ENCODE data around the gene LANCL3. TPM values are rescaled to one million over a fixed set of nuclear protein-coding genes. Genes with fewer than 3 reads are reported as not detected.
A peak's percentile ranks its signal among the peaks of the same experiment; 100 is the strongest.

The LANCL3 gene
- total RNA-seq, 1 donor from 2014 or later, result 1.4 TPM

DNA sequence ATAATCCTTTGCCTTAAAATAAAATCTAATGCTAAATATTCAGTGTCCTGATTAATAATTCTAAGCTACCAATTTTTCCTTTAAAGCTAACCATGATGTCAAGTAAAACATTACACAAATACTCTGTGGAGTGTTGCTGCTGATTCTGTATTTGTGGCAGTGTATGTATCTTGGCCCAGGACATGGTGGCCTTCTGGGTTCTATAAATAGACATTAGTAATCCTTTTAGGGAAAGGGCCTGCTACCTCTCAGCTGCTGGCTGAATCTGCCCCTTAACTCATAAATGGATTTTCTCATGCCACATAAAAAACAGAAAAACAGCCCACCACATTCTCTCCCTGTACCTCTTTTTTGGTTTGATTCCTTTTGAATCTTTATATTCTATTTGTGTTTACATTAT, 113.0 kb downstream of the LANCL3 start:
- DNase-seq, result no peak

DNA sequence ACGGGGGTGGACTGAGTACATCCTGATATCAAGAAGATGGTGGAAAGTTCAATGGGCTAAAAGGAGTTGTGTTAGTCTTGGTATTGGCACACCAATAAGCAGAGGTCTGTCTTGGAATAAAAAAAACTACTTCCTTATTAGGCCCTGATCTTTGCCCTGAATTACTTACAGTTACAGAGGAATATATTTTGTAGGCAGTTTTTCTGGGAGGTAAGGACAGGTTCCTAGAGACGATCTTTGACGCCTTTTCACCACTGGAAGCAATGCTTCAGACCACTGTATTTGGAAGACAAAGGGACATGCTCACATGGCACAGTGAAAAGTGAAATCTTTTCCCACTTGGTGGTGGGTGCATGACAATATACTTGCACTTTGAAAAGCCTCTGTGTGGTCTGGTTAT, 113.5 kb downstream of the LANCL3 start:
- no peak for DNase-seq

DNA sequence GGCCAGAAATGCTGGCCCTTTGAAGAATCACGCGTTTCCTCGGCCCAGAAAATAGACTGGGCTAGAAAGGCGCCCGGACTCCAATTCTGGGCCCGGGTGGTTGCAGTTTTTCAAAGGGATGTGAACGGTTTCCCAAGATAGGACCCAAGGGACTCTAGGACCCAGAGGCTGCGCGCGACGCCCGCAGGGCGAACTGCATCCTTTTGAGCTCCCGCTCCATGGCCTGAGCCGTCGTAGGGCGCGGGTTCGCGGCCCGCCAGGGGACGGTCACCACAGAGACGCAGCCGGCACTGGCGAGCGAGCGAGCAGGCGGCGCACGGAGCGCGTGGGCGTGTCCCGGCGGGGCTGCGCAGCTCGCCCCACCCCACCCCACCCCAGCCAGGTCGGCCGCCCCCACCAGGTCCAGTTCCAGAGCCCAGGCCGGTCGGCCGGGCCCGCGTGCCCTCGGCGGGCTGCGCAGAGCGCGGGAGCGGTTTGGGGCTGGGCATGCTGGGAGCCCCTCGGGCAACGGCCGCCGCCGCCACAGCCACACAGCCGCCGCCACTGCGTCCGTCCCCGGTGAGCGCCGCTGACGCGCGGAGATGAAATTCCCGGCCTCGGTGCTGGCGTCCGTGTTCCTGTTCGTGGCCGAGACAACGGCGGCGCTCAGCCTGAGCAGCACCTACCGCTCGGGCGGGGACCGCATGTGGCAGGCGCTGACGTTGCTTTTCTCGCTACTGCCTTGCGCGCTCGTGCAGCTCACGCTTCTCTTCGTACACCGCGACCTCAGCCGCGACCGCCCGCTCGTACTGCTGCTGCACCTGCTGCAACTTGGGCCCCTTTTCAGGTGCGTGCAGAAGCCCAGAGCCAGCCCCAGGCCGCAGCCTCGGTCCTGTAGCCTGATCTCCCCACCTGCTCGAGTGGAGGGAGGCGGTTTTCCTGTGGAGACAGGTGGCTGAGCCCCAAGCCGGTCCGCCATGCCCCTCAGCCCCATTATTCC, 114.2 kb downstream of the LANCL3 start, which contains the start of gene XK:
Gene XK (plus strand): TSS at position 411 of the 979 bp plus-strand sequence. CDS start 171 bp downstream, at position 582.
- DNase-seq, result peak; percentile 6

DNA sequence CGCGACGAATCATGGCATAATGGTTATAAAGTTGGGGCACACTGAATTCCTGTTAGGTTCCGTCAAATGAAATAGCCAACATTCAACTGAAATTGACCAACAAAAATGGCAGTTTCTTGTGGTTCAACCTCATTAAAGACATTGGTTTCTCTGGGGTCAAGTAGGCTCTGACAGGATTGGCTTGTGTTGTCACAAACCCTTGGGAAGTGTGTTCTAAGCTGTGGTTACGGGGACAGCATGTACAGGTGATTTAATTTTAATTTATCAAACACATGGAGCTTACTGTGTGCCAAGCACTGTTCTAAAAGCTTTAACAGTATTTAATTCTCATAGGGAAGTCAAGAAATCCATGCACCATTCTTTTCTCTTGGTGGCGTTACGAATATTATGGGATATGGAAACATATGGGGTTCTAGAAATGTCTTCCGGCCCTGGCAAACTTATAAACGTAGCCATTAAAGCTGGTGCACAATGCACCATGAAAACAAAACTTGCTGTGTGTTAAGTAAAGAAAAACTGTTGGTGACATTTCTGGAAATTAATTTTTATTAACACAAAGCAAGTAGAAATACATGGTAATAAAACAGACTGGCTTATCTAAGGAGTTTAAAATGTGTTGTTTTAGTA, 115.0 kb downstream of the LANCL3 start:
- no peak for DNase-seq

DNA sequence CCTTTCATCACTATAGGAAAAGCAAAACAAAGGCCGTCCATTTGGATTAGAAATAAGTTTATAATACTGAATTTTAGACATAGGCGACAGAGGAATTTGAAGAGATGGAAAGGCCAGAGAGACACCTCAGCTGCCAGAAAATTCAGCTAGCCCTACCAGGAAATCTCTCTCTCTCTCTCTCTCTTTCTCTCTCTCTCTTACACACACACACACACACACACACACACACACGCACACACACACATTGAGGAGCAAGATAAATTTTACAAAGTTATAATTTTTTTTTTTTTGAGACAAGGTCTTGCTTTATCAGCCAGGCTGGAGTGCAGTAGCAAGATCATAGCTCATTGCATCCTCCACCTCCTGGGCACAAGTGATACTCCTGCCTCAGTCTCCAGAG, 115.5 kb downstream of the LANCL3 start:
- no peak for DNase-seq

DNA sequence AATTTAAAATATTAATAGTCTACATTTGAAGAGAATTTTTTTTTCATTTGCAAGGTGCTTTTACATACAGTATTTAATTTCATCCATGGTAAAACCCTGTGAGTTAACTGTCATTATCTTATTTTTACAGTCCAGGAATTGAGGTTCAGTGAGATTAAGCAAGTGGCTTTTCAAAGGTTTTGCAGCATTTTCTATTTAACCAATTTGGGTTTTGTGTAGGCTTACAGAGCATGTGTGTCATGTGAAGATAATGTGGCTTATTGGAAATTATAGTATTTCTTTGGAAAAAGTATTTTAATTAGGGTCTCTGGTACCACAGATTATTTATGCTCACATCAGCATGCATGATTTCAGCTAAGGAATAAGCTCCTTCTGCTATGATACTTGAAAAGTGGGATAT, 118.7 kb downstream of the LANCL3 start:
- no peak for DNase-seq

DNA sequence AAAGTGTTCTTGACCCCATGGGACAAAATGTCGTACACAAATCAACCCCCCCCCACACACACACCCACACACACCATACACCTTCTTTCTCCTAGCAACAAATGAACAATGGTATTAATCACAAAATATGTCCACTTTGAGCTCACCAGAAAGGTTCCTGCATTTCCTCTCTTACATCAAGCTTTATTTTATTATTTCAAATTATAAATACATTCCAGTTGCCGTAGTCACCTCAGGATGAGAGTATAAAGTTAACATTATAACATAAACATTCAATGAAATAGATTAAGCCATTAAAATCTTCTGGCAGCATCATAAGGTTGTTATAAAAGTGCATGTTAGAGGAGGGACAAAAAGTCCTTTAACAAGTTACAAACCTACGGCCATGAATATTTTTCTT, 121.5 kb downstream of the LANCL3 start:
- DNase-seq, result no peak

DNA sequence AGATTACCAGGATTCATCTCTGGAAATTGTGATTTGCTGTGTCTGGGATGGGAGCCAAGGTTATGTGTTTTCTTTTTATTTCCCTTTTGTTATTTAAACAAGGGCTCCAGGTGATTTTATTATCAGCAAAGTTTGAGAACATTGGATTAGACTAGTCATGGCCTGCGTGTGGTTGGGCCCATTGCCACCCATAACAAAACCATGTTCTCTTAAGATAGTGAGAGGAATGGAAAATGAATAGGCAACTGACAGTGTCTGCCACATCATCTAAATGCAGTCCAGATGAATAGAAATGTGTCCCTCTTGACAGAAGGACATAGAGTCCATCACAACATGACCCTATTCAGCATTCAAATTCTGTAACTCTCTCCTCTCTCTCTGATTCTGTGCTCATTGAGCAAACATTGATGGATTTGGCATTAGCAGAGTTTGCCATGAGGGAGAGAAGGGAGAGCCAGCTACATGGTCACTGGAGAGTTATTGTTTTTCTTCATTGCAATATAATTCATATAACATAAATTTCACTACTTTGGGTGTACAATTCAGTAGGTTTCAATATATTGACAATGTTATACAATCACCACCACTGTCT, 125.8 kb downstream of the LANCL3 start:
- DNase-seq, result no peak

DNA sequence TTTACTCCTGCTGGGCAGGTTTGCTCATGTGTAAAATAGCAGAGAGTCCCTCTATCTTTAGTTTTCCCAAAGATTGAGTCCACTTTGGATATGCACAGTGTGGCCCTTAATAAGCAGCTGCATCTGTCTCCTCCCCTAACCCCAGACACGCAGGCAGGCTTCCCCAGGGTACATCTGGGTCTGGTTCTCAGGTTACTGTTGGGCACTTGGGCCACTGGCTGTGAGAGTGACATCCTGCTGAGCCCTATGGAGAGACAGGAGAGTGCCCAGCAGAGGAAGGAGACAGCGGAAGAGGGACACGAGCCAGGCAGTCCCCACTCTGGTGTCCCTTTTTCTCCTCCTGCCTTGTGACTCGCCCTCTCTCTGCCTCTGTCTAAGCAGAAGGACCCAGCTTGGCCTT, 130.1 kb downstream of the LANCL3 start:
- DNase-seq, result no peak

DNA sequence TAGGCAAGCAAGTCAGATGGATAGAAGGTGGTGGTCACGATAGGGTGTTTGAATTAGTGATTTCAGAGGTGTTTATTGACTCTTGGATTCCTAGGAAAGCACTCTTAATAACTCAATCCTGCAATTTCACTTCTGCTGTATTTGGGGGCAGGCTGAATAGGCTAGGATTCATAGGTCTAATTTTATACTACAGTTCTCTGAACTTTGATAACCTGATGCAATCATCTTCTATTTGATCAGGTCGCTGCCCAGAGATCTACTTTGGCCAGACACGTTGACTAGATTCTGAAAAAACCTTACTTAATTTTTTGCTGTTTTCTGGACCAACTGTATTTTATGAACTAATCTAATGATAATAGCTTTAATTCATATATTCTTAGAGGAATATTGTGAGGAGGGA, 140.5 kb downstream of the LANCL3 start:
- no peak for DNase-seq

DNA sequence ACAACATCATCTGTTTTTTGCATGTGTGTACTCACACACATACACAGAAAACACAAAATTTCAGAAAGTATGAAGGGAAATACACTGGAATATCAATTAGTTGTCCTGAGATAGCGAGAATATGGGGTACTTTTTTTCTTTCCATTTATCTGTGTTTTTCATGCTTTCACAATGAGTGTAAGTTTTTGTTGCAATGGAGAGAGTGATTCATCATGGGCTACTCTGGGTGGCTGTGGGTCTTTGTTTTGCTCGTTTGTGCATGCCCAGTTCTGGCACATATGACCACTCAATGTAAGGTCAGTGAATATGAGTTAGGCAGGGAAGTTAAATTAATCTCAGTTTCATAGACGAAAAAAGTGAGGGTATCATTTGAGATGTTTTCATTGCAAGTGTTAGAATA, 141.0 kb downstream of the LANCL3 start:
- no peak for DNase-seq

DNA sequence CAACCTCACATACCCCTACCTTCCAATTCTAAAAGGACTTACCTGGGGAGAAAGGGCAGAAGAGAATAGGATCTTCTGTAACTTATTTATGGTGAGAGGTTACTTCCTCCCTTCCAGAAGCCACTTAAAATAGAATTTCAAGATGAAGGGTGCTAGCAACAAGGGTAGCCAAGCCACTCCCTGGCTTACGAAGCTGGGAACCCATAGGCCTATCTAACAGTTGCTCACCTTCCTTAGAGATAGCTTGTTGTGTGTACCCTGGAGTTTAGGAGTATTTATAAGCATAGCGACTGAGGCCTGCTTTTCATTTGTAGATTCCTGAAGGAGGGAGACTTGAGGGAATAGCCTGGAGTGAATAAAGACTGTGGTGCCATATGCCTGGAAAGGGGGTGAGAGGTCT, 143.0 kb downstream of the LANCL3 start:
- DNase-seq, result no peak

DNA sequence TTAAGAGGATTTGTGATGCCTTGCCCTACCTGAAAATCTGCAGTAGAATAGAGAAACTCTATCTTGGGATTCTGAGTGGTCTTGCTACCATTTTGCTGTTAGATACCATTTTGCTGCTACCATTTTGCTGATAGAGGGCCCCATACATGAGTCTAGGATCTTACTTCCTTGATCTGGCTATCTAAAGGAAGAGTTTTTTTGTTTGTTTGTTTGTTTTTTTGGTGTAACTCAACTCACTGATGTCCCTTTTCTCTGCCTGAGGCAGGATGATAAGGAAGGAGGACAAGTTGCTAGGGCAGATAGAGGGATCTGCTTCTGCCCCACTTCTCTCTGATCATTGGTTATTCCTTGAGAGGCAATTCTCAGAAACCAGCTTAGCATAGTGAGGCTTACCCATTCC, 145.1 kb downstream of the LANCL3 start:
- DNase-seq, result no peak

DNA sequence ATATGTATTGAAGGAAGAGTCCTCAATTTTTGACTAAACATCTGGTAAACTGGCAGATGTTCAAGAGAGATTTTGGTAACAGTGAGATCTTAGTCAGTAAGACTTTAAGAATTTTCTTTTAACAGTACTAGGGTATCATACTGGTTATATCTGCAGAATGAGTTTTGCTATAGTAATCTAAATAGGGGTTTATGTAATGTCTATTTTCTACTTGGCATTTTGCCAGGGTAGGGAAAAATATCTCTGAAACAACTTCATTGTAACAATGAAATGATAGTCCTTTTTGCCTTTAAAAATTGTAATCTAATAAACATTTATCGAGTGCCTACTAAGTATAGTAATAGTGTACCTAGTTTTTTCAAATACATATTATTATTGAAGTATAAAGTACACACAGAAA, 146.2 kb downstream of the LANCL3 start:
- DNase-seq, result no peak

DNA sequence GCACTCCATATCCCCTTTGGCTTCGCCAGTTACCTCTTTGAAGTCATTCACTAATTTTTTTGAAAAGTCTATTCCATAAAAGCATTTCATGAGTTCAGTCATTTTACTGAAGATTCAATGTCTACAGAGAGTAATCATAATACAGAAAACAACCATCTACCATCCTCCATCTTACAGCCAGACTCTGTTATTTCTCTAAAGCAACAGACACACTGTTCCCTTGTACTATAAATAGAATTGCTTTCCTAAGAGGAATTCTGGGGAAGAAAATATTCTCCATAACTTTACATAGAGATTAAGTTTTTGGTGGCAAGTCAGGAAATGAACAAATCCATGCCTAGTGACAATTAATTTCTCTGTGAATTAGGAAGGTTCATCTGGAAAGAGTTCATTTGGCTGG, 151.1 kb downstream of the LANCL3 start:
- DNase-seq, result no peak

DNA sequence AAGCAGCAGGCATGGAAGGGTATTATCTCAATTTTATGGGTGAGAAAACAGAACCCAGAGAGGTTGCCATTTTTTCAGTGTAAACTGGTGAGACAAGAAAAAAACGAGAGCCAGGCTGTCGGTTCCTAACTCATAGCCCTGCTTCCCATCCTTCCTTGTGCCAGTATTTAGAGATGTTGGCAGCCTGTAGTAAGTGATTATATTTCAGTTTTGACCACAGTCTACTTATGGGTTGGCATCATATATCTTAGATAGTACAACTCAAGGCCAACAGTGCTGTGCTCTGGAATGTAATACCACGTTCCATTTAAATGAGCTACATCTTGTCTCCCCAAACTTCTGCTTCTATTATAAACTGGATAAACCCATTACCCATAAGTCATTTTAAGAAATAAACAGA, 154.9 kb downstream of the LANCL3 start:
- no peak for DNase-seq

Other genes with a start within 250 kb of the LANCL3 start
- gene PRRG1, start 222.3 kb upstream of the LANCL3 start, total RNA-seq, result 6.4 TPM
- 3.3 TPM for gene XK, start 114.1 kb downstream of the LANCL3 start, total RNA-seq
- 16.4 TPM for gene CYBB, start 208.4 kb downstream of the LANCL3 start, total RNA-seq

Data from occipital lobe (tissue), 2 donors.